ENCODE data around the gene STUM.

The STUM gene

DNA sequence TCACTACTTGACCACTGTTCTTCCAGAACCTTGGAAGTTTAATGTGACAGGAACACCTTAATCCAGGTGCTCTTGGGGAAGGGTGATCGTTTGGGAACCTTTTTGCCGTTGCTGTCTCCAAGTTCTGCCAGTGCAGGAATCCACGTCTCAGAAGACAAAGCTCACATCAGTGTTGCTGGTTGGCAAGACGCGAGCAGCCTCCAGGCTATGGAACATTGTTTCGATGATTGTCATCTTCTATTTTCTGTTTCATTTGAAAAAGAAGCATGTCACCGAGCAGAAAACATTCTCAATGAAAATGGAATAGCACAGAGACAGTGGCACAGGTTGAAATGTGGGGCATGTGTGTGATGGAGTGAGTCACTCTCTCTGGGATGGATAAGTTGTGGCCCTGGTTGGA is 11.7 kb downstream of the STUM start:
- DNase-seq (ENCODE audit: low read depth, low spot score) = no peak

DNA sequence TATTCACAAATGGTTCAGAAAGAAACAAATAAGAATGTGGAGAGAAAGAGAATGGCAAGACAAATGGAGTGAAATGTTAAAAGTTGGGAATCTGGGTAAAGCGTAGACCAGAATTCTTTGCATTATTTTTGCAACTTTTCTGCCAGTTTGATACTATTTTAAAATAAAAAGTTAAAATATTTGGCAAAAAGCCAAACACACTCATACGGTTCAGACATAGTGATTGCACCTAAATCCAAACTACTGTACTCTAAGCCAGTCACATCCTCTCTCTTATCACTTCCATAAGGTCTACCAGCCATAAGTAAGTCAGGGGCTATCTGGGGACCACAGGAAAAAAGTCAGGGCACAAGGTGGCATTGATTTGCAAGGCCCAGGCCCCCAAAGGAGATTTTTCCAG is 14.4 kb downstream of the STUM start:
- no peak for DNase-seq (ENCODE audit: low read depth, low spot score)

DNA sequence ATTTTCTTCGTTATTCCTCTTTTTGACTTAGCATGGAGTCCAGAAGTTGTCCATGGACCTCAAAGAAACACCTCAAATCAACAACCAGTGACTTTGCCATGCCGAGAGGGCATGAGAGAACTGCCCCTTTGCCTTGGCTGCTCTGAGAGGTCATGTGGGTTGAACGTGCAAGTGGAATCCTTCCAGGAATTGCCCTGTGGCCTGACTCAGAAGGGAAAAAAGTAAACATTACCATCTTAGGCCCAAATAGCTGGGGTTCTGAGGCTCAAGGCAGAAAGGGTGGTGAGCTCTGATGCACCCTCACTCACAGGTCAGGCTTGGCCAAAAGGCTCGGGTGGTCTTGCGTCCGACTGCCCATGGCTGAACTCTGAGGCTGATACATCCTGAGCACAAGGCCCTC is 15.1 kb downstream of the STUM start:
- no peak for DNase-seq (ENCODE audit: low read depth, low spot score)

DNA sequence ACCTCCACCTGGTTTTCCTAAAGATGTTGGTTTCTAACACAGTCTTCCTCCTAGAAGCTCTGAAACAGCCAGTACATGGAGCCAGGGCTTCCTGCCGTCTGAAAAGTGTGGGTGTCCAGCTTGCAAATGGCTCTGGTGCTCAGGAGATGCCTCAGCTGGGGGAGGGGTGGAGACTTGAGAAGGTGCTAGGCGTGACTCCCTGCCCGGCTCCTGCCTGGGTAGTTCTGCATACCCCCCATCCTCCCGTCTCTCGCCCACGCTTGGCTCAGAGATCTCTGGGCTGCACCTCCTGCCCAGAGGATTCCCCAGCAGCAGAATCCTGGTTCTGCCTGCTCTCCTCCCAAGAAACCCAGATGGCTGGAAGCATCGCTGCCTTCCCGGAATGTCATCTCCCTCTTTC is 16.9 kb downstream of the STUM start:
- no peak for DNase-seq (ENCODE audit: low read depth, low spot score)

DNA sequence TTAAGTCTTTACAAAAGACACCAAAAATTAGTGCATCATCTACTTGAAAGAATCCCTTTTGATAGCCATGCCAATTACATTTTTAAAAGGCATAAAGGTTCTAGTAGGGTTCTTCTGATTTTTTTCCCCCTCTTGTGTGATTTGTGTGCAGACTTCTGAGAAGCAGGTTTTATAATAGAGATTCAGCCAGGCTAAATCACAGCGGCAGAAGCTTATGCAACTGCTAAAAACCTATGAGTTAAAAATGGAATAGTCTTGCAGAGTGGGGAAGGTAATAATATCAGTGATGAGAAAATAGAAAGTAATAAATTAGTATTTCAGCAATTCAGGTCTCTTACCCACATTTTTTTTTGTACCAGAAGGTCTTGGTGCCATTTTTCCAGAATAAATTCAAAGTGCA is 17.7 kb downstream of the STUM start:
- no peak for DNase-seq (ENCODE audit: low read depth, low spot score)

DNA sequence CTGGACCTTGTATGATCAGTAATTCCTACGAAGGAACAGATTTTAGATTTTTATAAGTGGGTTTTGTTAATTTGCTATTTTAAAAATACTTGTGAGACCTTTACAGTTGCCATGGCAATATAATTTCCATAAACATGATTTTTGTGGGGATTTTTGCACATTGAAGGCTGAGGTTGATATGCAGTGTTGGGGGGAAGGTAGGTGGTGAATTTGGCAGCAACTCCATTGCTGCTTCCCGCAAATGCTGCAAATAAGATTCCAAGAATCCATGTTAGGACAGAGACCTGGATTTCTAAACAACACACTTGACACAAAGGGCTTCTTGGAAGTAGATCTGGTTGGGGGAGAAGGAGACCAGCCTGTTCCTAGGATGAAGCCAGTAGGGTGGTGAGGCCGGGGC is 18.2 kb downstream of the STUM start:
- no peak for DNase-seq (ENCODE audit: low read depth, low spot score)

DNA sequence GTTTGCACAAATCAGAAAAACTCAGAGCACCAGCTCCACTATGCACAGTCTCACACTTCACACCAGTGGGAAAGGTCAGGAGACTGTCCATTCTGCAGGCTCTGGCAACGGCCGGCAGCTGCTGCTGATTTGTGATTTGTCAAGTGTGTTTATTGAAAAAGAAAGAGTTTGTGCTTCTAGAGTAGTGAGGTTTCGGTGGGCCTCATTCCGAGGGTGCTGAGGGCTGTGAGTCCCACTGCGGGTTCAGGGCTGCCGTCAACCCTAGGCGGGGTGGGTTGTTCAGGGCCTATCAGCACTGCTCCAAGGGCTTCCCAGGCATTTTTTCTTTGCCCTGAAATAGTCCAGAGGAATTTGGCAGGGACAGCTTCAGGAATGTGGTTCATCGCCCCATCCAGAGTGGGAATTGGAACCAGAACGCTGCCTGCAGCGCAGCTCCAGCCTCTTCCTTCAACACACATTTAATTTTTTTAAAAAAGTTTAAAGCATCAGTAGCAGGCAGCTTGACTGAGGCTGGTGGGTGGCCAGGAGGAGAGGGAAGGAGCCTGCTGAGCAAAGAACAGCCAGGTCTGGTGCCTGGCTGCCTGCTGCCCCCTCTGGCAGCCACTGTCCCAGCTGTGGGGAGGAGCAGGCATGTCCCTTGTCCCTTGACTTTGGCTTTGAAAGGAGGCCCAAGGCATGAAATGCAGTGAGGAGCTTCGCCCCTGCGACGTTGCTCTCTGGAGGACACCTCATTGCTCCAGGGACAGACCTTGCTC is 19.7 kb downstream of the STUM start:
- DNase-seq (ENCODE audit: low read depth, low spot score) = no peak

DNA sequence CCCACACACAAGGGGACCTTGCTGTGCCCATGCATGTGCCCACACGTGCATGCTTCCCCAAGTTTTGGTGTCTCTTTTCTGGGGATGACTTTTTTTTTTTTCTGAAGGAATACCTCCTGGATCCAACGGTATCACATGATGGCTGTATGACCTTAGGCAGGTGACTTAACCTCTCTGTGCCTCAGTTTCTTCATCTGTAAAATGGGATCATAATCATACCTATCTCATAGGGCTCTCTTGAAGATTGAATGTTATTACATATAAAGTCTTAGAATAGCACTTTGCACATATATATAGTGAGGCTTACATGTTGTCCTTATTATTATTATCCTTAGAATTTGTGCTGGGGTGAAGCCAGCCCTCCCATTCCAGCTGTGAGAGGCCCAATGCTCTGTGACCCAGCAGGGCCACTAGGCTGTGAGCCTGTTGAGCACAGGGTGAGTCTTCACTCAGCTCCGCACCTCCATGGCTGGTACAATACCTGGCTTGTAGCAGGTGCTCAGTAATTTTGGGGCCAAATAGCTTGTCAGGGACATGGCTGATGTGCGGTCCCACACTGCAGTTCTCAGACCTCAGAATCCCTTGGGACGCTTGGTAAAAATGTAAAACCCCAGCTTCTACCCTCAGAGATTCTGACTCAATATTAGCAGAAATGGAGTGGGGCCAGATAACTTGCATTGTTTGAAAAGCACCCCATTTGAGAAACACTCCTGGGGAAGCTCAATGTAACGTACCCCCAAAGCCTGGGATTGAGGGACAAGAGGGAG is 20.6 kb downstream of the STUM start:
- no peak for DNase-seq (ENCODE audit: low read depth, low spot score)

DNA sequence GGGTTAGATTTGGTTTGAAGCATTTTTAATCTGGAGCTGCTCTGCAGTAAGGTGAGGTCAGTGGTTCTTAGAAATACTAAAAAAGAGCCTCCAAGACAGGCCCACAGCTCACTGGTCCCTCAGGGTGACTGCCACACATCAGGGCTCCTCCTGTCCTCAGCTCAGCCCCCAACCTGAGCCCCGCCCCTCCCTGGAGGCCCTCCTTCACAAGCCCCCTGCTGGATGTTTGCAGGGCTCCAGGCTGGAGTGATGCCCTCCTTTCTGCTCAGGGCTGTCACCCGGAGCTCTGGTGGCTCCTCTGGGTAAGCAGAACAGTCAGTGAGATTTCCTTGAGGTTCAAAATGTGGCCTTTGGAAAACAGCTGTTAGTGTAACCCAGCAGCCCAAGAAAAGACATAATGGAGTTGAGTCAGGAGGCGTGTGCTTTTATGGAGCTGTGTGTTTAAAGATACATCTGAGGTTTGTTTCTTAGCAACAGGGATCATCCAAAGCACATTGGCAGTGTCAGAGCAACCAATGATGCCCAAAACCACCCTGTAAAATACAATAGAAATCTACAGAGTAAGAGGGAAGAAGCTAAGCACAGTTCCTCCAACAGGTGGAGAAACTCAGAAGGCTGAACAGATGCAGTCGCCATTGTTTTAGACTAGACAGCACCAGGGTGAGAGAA is 21.4 kb downstream of the STUM start:
- no peak for DNase-seq (ENCODE audit: low read depth, low spot score)

DNA sequence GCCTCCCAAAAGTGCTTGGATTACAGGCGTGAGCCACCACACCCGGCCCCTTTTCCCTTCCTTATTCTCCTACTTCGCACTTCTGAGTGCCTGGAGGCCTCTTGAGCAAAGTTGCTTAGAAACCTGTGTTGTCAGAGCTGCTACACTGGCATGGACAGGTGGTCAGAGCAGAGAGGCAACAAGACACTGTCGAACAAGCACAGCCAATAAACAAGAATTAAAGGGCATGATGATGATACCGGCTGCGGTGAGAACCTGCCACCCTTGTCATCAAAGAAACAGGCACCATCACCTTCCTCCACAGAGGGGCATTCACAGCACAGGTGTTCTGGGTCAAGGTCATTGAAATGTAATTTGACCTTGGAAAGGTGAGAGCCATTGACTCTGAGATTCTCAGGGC is 23.3 kb downstream of the STUM start:
- no peak for DNase-seq (ENCODE audit: low read depth, low spot score)

DNA sequence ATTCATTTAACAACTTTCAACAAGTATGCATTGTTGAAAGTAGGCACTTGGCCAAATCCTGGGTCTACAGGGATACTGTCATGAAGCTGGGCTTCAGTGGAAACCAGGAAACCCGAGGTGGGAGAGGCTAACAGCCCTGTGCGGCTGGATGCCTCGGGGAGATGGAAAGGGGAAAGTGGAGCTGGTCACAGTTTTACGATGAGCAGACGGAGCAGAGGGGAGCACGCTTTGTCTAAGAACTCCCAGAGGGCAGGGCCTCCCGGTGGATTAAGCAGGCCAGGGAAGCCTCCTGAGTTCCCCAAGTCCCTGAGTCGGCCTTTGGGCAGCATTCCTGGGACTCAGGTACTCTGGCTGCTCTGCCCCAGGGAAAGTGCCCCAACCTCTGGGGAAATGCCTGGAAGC is 23.8 kb downstream of the STUM start:
- no peak for DNase-seq (ENCODE audit: low read depth, low spot score)

DNA sequence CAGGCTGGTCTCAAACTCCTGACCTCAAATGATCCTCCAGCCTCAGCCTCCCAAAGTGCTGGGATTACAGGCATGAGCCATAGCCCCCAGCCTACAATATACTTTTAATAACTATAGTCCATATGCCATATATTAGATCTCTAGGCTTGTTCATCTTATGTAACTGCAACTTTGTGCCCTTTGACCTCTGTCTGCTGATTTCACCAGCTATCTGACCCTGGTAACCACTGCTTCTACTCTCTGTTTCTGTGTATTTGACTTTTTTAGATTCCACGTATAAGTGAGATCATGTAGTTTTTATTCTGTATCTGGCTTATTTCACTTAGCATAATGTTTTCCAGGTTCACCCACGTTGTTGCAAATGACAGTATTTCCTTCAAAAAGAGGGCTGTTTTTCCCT is 25.5 kb downstream of the STUM start:
- no peak for DNase-seq (ENCODE audit: low read depth, low spot score)

DNA sequence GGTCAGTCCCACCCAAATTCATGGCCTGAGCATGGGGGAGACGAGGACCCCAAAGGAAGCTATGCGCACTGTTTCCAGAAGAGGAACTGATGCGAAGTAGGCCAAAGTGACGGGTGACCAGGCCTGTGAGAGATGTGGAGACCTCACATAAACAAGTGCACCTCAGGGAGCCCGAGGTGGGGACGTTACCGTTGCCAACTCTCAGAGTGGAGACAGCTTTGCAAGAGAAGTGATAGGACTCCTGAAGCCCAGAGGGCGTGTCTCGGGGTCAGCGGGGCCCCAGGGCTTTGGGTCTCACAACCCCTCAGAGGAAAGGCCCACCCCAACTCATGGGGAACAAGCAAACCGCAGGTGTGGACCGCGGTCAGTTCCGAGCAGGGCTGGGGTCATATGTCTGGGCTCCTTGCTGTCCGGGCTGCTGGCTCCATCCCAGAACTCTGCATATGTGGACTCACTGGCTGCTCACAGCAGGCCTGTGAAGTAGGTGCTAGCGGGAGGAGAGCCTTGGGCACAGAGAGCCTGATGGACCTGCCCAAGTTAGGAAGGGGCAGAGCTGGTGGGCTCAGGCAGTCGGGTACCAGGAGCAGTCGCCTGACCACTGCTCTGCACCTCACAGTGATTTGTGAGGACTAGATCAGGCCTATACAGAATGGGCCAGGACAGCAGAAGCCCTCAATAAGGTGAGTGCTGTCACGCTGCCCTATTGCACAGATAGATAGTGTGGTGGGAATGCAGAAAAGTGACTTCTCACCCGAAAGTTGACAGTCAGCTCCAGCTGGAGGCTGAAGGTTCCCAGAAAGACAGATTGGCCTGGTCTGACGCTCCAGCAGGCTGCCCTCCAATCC is 26.2 kb downstream of the STUM start:
- DNase-seq (ENCODE audit: low read depth, low spot score) = no peak

DNA sequence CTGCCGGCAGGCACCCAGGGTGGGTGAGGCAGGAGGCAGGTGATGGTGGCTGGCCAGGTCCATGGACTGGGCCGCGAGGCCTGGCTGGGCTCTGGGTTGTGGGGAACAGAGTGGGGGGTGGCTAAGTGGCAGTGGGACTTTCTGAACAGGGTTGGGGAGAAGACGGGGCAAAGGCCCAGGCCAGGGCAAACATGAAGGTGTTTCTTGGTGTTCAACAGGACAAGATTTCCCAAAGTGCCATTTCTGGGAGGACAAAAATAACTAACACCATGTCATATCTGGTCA is 26.8 kb downstream of the STUM start:
- DNase-seq (ENCODE audit: low read depth, low spot score) = no peak

DNA sequence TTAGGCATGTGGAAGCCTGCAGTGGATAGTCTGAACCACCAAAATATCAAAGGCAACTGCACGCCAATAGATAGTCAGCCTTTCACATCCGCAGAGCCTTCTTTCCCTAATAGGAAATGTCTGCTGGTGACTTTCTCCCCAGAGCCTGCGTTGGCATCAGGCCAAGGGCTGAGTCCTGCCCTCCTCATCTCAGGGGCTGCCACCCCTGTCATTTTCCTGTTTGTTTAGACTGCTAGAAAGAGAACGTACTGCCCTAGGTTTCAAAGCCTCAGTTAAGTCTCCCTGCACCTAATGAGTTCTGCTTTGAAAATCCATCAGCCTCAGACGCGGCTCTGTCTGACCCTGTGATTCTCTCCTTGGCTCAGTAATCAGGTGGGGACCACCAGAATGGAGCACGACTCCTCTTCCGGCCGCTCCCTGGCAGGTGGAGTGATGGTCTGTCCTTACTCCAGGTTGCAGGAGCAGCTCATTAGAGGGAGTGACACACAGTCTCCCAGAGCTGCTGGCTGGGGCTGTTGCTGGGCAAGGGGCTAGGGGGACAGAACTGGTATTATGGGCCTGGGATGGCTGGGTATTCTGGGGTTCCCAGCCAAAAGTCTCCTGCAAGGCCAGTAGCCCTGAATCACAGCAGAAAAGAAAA is 27.3 kb downstream of the STUM start:
- DNase-seq (ENCODE audit: low read depth, low spot score) = no peak

DNA sequence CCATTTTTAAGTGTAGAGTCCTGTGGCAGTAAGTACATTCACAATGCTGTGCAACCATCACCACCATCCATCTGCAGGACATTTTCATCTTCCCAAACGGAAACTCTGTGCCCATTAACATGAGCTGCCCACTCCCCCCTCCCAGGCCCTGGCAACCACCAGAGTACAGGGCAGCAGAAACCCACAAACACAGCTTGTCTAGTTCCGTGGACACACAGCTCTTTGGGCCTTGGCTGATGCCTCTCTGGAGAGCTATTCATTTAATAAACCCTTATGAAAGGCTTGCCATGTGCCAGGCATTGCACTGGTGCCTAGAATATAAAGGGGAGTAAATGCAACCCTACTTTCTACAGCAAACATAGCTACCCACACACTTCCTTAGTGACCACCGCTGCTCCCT is 28.0 kb downstream of the STUM start:
- no peak for DNase-seq (ENCODE audit: low read depth, low spot score)

DNA sequence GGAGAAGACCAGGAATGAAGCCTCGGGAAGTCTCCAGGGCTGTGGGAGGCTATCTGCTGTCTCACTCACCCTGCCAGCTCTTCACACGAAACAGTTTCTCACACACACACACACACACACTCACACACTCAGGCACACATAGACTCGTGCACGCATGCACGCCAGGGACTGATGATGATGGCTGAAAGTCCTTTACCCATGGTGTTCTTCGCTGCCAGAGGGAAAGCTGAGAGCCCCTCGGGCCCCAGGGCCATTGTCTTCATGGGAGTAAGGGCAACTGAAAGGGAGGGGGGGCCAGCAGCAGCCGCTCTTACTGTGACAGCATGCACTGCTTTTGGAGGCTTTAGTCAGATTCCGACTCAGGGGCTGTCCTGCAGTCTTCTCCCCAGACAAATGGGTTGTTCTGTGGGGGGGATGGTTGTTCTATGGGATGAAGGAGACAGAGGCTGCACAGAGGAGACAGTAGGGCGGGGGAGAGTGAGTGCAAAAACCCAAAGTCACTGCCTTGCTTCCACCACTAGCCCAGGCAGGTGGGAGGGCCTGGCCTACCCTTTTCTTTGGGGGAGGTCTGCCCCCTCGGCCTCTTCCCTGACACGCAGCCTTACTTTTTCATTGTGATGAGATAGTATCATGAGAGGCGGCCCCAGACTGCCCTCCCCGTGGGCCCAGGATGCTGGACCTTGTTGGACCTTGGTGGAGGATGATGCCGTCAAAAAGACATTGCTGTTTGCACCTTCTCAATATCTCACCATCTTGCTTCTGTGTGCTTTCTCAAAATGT is 29.0 kb downstream of the STUM start:
- no peak for DNase-seq (ENCODE audit: low read depth, low spot score)

DNA sequence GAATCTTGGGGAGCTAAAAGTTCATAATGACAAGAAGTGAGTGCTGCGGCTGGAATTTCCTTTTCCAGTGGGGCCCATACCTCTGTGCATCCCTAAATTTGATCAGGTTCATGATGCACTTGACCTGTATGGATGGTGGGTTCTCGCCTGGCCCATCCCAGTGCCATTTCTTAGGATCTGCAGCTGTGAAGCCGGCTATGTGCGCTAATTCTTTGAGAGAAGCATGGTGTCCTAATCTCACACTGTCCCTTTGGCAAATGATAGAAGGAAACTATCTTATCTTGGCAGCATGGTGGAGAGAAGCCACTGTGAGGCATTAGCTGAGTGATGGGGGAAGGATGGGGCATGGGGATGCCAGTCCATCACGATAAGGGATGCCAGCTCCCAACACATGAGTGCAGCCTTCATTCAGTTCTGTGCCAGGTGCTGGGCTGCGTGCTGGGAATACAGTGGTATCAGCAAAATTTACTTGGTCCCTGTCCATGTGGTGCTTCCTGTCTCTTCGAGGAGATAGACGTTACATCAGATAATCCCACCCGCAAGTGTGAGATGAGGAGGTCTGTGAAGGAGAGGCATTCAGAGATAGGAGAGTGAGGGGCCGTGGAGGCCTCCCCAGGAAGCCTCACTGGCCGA is 30.5 kb downstream of the STUM start:
- no peak for DNase-seq (ENCODE audit: low read depth, low spot score)

DNA sequence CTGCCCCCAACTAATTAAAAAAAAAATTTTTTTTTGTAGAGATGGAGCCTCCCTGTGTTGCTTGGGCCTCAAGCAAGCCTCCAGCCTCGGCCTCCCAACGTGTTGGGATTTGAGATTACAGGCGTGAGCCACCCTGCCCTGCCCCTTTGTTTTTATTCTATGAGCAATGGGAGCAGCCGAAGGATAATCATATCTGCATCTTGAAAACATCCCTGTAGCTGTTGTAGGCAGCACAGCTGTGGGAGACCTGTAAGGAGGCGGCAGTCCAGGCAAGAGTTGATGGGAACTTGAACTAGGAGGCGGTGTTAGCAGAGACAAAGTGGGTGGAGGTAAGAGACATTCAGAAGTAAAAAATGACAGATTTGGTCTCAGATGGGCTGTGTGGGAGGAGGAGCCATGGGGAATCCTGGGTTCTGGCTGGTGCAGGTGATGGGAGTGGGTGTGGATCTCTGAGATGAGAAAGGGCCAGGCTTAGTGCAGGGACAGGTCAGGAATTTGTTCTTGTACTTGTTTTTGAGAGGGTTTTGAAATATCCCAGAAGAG is 31.3 kb downstream of the STUM start:
- DNase-seq (ENCODE audit: low read depth, low spot score) = no peak

DNA sequence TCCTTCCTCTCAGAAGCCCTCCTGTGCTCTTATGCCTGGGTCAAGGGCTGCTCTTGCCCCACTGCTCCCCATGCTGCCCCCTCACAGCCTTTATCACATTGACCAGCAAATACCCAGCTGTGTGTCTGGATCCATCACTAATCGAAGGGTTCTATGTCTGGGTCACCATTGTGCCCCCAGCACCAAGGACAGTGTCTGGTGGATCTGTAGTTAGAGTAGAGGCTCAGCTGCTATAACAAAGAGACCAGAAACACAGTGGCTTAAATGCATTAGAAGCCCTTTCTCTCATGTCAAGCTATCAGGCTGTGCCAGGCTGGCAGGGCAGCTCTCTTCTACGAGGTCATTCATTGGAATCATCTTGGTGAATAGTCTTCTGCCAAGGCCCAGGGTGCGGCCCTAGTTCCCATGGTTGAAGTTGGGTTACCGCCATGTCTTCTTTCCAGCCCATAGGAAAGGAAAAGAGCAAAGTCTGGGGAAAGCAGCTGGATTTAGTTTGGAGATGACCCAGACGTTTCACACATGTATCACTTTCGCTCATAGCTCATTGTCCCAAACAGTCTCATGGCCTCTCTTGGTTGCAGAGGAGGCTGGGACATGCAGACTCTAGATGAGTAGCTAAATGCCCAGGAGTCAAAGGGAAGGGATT is 32.2 kb downstream of the STUM start:
- DNase-seq (ENCODE audit: low read depth, low spot score) = no peak

Measured in brain pericyte (primary cell).